ENCODE results near the gene KIAA2012. TPM values are rescaled to one million over a fixed set of nuclear protein-coding genes. Genes with fewer than 3 reads are reported as not detected.

The KIAA2012 gene
- total and polyA plus RNA-seq, 2 of the 4 experiments (the other 2 are of a cell fraction) = under 0.01 to 0.09 TPM

DNA sequence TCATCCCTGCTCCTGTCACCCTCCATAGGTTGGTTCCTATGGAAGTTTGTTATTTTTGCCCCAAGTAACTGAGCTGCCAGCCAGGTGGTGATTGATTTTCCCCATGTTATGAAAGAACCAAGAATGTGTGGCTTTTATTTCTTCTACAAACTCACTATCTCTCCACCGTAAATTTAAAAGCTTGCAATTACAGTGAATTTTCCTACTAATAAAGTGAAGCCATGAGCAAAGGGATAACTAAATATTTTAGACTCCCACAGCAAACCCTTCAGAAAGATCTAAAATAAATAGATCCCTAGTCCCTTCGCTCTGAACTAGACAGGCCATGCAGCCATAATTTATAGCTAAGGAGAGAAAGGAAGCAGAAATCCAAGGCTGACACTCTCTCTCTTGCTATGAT, 6.2 kb upstream of the KIAA2012 start:
- DNase-seq = no peak
- Histone ChIP-seq H3K14ac (replicated peaks; ENCODE audit: low read depth, low read length) (no peak overlapping the region), H4K91ac (ENCODE audit: insufficient read depth, low read depth, low read length) (no peak overlapping the region), H4K5ac (ENCODE audit: low read depth, low read length) (no peak overlapping the region), H2BK20ac (ENCODE audit: low read depth, low read length) (no peak overlapping the region), H3K4me2 (ENCODE audit: low read depth, low read length) (no peak overlapping the region), H3K79me1 (ENCODE audit: low read depth in 1 of 2, low read length in 2 of 2) (no peaks in the 10 kb centered on the region), H3K9me1 (ENCODE audit: insufficient read depth, low read length) (0 out of 2 replicates have a peak, but pooled peaks cover 7% of the 10 kb centered on the region), H2AK5ac (ENCODE audit: low read depth, low read length) (no peak overlapping the region), H3K9ac (ENCODE audit: low read depth, low read length) (no peak overlapping the region), H3K4me1 (ENCODE audit: control insufficient read depth, insufficient read depth, low read length) (peaks cover 10% of the 10 kb centered on the region), H2AK9ac (replicated peaks; ENCODE audit: low read depth, low read length, poor library complexity) (no peak overlapping the region), H4K8ac (ENCODE audit: low read depth in 2 of 2, low read length in 2 of 2) (no peak overlapping the region), H3K18ac (ENCODE audit: low read depth, low read length) (no peak overlapping the region), H3K4ac (ENCODE audit: low read depth, low read length) (no peak overlapping the region), H3K4me3 (ENCODE audit: insufficient read depth, low read depth, low read length) (no peak overlapping the region), H2AFZ (replicated peaks; ENCODE audit: low read length, poor library complexity) (no peak overlapping the region), H3K23ac (ENCODE audit: low read depth, low read length) (no peak overlapping the region), H2BK5ac (ENCODE audit: low read depth, low read length, poor library complexity, severe bottlenecking) (no peak overlapping the region), H3K56ac (ENCODE audit: extremely low read depth, insufficient read depth, low read length) (no peak overlapping the region), H3K27ac (ENCODE audit: insufficient read depth, low read length) (no peak overlapping the region), H3K9me3 (ENCODE audit: control insufficient read depth, insufficient read depth, low read length) (no peaks in the 10 kb centered on the region), H3K27me3 (ENCODE audit: control insufficient read depth, insufficient read depth, low read length) (no peaks in the 10 kb centered on the region), H4K20me1 (ENCODE audit: insufficient read depth, low read length) (no peaks in the 10 kb centered on the region), H2BK15ac (ENCODE audit: low read depth, low read length) (no peak overlapping the region), H2BK120ac (ENCODE audit: low read depth, low read length) (no peak overlapping the region), H3K36me3 (ENCODE audit: control insufficient read depth, insufficient read depth, low read length) (no peaks in the 10 kb centered on the region)
- POLR2A ChIA-PET (ENCODE audit: unreplicated experiment) = no interaction called here
- ATAC-seq (ENCODE audit: low read depth) = no peak
- dilution Hi-C loops (cut with HindIII; ENCODE audit: low sequenced_read_pairs, unreplicated experiment) = no loop called here
- CTCF ChIA-PET = interaction anchor here (1.1 kb wide), 1 partner anchor 19 kb away, joined by 3 read pairs; no protein-coding TSS in a partner anchor
- BruUV-seq (replicated peaks) = no TSS peak
- WGBS, 2 experiments (ENCODE audit: extremely low coverage in 2 of 2, insufficient read length in 1 of 2) = no CpG with 5 or more reads among the region's 2 CpGs
- TF ChIP-seq MXI1 (IDR thresholded peaks at IDR 0.05; ENCODE audit: borderline replicate concordance, low read depth, low read length) = no peak
- TF ChIP-seq BHLHE40 (IDR thresholded peaks at IDR 0.05; ENCODE audit: low read depth, low read length) = no peak
- TF ChIP-seq USF2 (IDR thresholded peaks at IDR 0.05; ENCODE audit: low read depth, low read length) = no peak
- TF ChIP-seq RCOR1 (IDR thresholded peaks at IDR 0.05; ENCODE audit: insufficient replicate concordance, low read length) = no peak
- TF ChIP-seq, protein P1, sequence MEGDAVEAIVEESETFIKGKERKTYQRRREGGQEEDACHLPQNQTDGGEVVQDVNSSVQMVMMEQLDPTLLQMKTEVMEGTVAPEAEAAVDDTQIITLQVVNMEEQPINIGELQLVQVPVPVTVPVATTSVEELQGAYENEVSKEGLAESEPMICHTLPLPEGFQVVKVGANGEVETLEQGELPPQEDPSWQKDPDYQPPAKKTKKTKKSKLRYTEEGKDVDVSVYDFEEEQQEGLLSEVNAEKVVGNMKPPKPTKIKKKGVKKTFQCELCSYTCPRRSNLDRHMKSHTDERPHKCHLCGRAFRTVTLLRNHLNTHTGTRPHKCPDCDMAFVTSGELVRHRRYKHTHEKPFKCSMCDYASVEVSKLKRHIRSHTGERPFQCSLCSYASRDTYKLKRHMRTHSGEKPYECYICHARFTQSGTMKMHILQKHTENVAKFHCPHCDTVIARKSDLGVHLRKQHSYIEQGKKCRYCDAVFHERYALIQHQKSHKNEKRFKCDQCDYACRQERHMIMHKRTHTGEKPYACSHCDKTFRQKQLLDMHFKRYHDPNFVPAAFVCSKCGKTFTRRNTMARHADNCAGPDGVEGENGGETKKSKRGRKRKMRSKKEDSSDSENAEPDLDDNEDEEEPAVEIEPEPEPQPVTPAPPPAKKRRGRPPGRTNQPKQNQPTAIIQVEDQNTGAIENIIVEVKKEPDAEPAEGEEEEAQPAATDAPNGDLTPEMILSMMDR (conservative IDR thresholded peaks at IDR 0.05; ENCODE audit: low read depth, low read length) = no peak
- no peak for TF ChIP-seq POLR2A (IDR thresholded peaks at IDR 0.05; ENCODE audit: low read depth, low read length)
- no peak for TF ChIP-seq ELK1 (IDR thresholded peaks at IDR 0.05; ENCODE audit: borderline replicate concordance, low read depth, low read length)
- no peak for TF ChIP-seq FOS (IDR thresholded peaks at IDR 0.05; ENCODE audit: low read depth, low read length)
- TF ChIP-seq RAD21 (IDR thresholded peaks at IDR 0.05; ENCODE audit: low read length) = no peak
- TF ChIP-seq NFE2L2 (IDR thresholded peaks at IDR 0.05; ENCODE audit: low read depth, low read length) = no peak
- TF ChIP-seq MAZ (IDR thresholded peaks at IDR 0.05; ENCODE audit: borderline replicate concordance, low read depth, low read length) = no peak
- TF ChIP-seq MAFK (IDR thresholded peaks at IDR 0.05; ENCODE audit: low read depth, low read length) = no peak
- no peak for TF ChIP-seq SMC3 (IDR thresholded peaks at IDR 0.05; ENCODE audit: low read depth, low read length)
- TF ChIP-seq CEBPB (IDR thresholded peaks at IDR 0.05; ENCODE audit: low read depth, low read length) = no peak
- no peak for TF ChIP-seq CHD1 (IDR thresholded peaks at IDR 0.05; ENCODE audit: low read depth, low read length)
- TF ChIP-seq RFX5 (IDR thresholded peaks at IDR 0.05; ENCODE audit: low read depth, low read length) = no peak
- in situ Hi-C loops (cut with MboI; ENCODE audit: low sequenced_read_pairs) = no loop called here
- intact Hi-C loops (cut with micrococcal nuclease) = no loop called here

Data from IMR-90 (cell line).